Measurements from ENCODE around the gene CMTM2. TPM values are rescaled to one million over a fixed set of nuclear protein-coding genes. Genes with fewer than 3 reads are reported as not detected.
A peak's percentile ranks its signal among the peaks of the same experiment; 100 is the strongest.

The CMTM2 gene
- total and polyA plus RNA-seq, 9 of the 15 experiments (the other 6 are each of a cell fraction or from before 2014, with no cell fraction given) = not detected

- TF ChIP-seq POLR2H (tag; IDR thresholded peaks at IDR 0.05; ENCODE audit: low read depth) = peak; percentile 71
- TF ChIP-seq HSF4 (CRISPR knock-in tag; IDR thresholded peaks at IDR 0.05; ENCODE audit: borderline replicate concordance) = no peak
- peak; percentile 94 for TF ChIP-seq ARID4B (CRISPR knock-in tag; IDR thresholded peaks at IDR 0.05)
- no peak for TF ChIP-seq SIRT6 (IDR thresholded peaks at IDR 0.05; ENCODE audit: low read depth, low read length)
- TF ChIP-seq, protein P1, sequence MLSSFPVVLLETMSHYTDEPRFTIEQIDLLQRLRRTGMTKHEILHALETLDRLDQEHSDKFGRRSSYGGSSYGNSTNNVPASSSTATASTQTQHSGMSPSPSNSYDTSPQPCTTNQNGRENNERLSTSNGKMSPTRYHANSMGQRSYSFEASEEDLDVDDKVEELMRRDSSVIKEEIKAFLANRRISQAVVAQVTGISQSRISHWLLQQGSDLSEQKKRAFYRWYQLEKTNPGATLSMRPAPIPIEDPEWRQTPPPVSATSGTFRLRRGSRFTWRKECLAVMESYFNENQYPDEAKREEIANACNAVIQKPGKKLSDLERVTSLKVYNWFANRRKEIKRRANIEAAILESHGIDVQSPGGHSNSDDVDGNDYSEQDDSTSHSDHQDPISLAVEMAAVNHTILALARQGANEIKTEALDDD (IDR thresholded peaks at IDR 0.05) = no peak
- no peak for TF ChIP-seq FUS (optimal IDR thresholded peaks at IDR 0.05; ENCODE audit: low read depth, low read length)
- TF ChIP-seq, protein P2, sequence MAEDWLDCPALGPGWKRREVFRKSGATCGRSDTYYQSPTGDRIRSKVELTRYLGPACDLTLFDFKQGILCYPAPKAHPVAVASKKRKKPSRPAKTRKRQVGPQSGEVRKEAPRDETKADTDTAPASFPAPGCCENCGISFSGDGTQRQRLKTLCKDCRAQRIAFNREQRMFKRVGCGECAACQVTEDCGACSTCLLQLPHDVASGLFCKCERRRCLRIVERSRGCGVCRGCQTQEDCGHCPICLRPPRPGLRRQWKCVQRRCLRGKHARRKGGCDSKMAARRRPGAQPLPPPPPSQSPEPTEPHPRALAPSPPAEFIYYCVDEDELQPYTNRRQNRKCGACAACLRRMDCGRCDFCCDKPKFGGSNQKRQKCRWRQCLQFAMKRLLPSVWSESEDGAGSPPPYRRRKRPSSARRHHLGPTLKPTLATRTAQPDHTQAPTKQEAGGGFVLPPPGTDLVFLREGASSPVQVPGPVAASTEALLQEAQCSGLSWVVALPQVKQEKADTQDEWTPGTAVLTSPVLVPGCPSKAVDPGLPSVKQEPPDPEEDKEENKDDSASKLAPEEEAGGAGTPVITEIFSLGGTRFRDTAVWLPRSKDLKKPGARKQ (CRISPR knock-in tag; IDR thresholded peaks at IDR 0.05) = no peak
- TF ChIP-seq RBM17 (IDR thresholded peaks at IDR 0.05; ENCODE audit: borderline replicate concordance, low read depth, low read length) = no peak
- peak; percentile 15; the same call in 1 of the 2 replicates for TF ChIP-seq ZNF589 (CRISPR knock-in tag; IDR thresholded peaks at IDR 0.05; ENCODE audit: low read depth)
- TF ChIP-seq MTA1 (IDR thresholded peaks at IDR 0.05; ENCODE audit: borderline replicate concordance) = peak; percentile 53; the same call in 1 of the 2 replicates
- no peak for TF ChIP-seq ZNF584 (CRISPR knock-in tag; IDR thresholded peaks at IDR 0.05; ENCODE audit: low read depth)
- TF ChIP-seq NRF1 (conservative IDR thresholded peaks at IDR 0.05 in 1 of 2, IDR thresholded peaks at IDR 0.05 in 1 of 2) = peak; percentile 100
- peak; percentile 42; the same call in 1 of the 2 replicates for TF ChIP-seq CBFA2T3 (IDR thresholded peaks at IDR 0.05)
- TF ChIP-seq ZNF121 (CRISPR knock-in tag; conservative IDR thresholded peaks at IDR 0.05) = peak; percentile 52; the same call in 1 of the 2 replicates
- TF ChIP-seq ZBTB5 (IDR thresholded peaks at IDR 0.05) = no peak
- 0 out of 2 replicates have a peak, but pooled peaks have one; percentile 35 for TF ChIP-seq MYNN (IDR thresholded peaks at IDR 0.05)
- TF ChIP-seq MYNN (CRISPR knock-in tag; IDR thresholded peaks at IDR 0.05) = no peak
- 0 out of 2 replicates have a peak, but pooled peaks have one; percentile 20 for TF ChIP-seq ADNP (tag; IDR thresholded peaks at IDR 0.05)
- TF ChIP-seq SMC3 (conservative IDR thresholded peaks at IDR 0.05; ENCODE audit: insufficient read depth, low read depth, low read length) = no peak
Measured at GRCh38 chr16:66552286-66553177, 26.7 kb upstream of the CMTM2 start, which contains the start of gene CKLF (continued).

All from K562 (cell line).